Upper lobe of left lung (tissue), 6 donors: ENCODE measurements around the gene NFU1. TPM values are rescaled to one million over a fixed set of nuclear protein-coding genes. Genes with fewer than 3 reads are reported as not detected.
"Not testable (repeated sequence)": the region's sequence is repeated elsewhere in the genome, so short reads cannot be mapped to it uniquely, and the experiment has no call there.

Experiments used
- ATAC-seq, 2 donors: fragments of 200-7000 bp; cut with Tn5 transposase; one replicate each; pipeline ENCODE4 v1.9.1; 2022; ENCODE audit warnings: mild to moderate bottlenecking in 2 of 2, moderate library complexity in 2 of 2; ENCODE audit not compliant: low FRiP score in 2 of 2
- DNase-seq, 2 donors: peaks; one replicate each; pipeline ENCODE4 v3.0.0-alpha.2; 2019 to 2020
- H3K27ac ChIP-seq, 4 donors: fragments of 200-600 bp; sonication (generic); one replicate each; pipeline ENCODE4 v1.5.1; 2016 to 2019
- H3K27me3 ChIP-seq, 4 donors: fragments of 200-600 bp; sonication (generic); one replicate each; pipeline ENCODE4 v1.5.1; 2017 to 2019
- H3K36me3 ChIP-seq, 4 donors: fragments of 200-600 bp; sonication (generic); one replicate each; pipeline ENCODE4 v1.5.1; 2016 to 2019
- H3K4me1 ChIP-seq, 4 donors: fragments of 200-600 bp; sonication (generic); one replicate each; pipeline ENCODE4 v1.5.1; 2018 to 2019
- H3K4me3 ChIP-seq, 4 donors: fragments of 200-600 bp; sonication (generic); one replicate each; pipeline ENCODE4 v1.5.1; 2017 to 2019; ENCODE audit warnings: mild to moderate bottlenecking in 2 of 4, moderate library complexity in 1 of 4
- H3K9me3 ChIP-seq, 4 donors: fragments of 200-600 bp; sonication (generic); one replicate each; pipeline ENCODE4 v1.5.1; 2018 to 2019
- CTCF ChIP-seq, 6 experiments: fragments of 450-650 bp in 4 of 6; fragments of 200-600 bp in 2 of 6; sonication (generic) in 2 of 6; IDR thresholded peaks; one replicate each; pipeline ENCODE4 v1.5.1; 2016 to 2019; ENCODE audit warnings: antibody characterized with exemption in 6 of 6
- EP300 ChIP-seq, 4 donors: sonication (generic); formaldehyde crosslinking; IDR thresholded peaks; one replicate each; pipeline ENCODE4 v1.5.1; 2017; ENCODE audit warnings: antibody characterized with exemption in 4 of 4, control low read depth in 2 of 4
- POLR2A ChIP-seq, 4 donors: fragments of 450-650 bp; IDR thresholded peaks; one replicate each; pipeline ENCODE4 v1.5.1; 2016 to 2017; ENCODE audit warnings: antibody characterized with exemption in 4 of 4, mild to moderate bottlenecking in 2 of 4
- POLR2AphosphoS5 ChIP-seq, 2 donors: sonication (generic); formaldehyde crosslinking; IDR thresholded peaks; one replicate each; pipeline ENCODE4 v1.5.1; 2017; ENCODE audit warnings: antibody characterized with exemption in 2 of 2
- WGBS, 2 donors: methylation state at CpG; one replicate each; pipeline ENCODE4 v1.1.5; 2017 to 2018; 5-methylcytosine and 5-hydroxymethylcytosine counted together
- total RNA-seq, 6 donors: library from RNA; depleted of rRNA in 4 of 6; stranded (reverse); fragments of >200 nt in 4 of 6; gene quantifications; one replicate each; pipeline versions ENCODE4 v1.1.0 to v1.2.1, GENCODE V29; 2016 to 2021
- donor health status: DM: no; HTN: no; CAD: no; lungs with moderate emphysema.
- donor health status: DM: no; HTN: yes; CAD: no; lungs with severe emphysema.

Gene NFU1
- total RNA-seq, 6 donors from 2014 or later = 23.0 to 49.8 (median 38.6) TPM

- Histone ChIP-seq H3K27ac (no peak overlapping the region), H3K27me3 (no peaks in the 10 kb centered on the region), H3K4me3 (no peak overlapping the region), H3K9me3 (no peaks in the 10 kb centered on the region), H3K36me3 (peaks cover under 1 to 20% (median 11%) of the 10 kb centered on the region in 4 donors), H3K4me1 (peaks cover 11 to 24% (median 20%) of the 10 kb centered on the region in 4 donors)
- no peak for DNase-seq
- WGBS, 2 donors = 82% methylated on average over 5 of the region's 5 CpGs
- ATAC-seq = no peak
- TF ChIP-seq EP300 (IDR thresholded peaks at IDR 0.05) = no peak
- TF ChIP-seq CTCF (IDR thresholded peaks at IDR 0.05) = no peak
- no peak for TF ChIP-seq POLR2A (IDR thresholded peaks at IDR 0.05)
- TF ChIP-seq POLR2AphosphoS5 (IDR thresholded peaks at IDR 0.05) = no peak
Measured at GRCh38 chr2:69434753-69435152, 2.5 kb downstream of the NFU1 start.

DNA sequence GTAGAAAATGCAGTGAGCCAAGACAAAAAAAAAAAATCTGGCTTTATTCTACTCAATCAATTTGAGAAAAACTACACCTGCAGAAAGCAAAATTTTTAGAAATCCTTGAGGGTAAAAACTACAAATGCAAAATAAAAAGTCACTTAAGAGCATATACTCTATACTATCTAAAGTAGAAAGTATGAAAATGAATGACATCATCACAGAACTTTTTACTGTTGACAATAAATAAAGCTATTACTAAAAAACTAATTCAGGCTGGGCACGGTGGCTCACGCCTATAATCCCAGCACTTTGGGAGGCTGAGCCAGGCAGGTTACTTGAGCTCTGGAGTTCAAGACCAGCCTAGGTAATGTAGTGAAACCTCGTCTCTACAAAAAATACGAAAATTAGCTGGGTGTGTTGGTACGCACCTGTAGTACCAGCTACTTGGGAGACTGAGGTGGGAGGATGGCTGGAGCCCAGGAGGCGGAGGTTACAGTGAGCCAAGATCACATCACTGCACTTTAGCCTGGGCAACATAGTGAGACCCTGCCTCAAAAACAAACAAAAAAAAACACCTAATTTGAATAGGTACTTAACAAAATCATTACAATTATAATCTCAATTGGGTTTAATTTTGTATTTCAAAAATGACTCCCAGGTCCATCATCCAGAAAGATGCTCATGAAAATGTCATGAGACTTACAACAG lies 7.6 kb downstream of the NFU1 start:
- WGBS, 2 donors = 92 to 96% methylated on average over 6 of the region's 6 CpGs
- DNase-seq = no peak
- TF ChIP-seq EP300 (IDR thresholded peaks at IDR 0.05) (no peak), CTCF (IDR thresholded peaks at IDR 0.05) (no peak), POLR2AphosphoS5 (IDR thresholded peaks at IDR 0.05) (no peak), POLR2A (IDR thresholded peaks at IDR 0.05) (no peak)
- Histone ChIP-seq H3K36me3 (peaks cover 2 to 61% (median 40%) of the 10 kb centered on the region in 4 donors), H3K4me1 (no peaks in the 10 kb centered on the region), H3K27me3 (no peaks in the 10 kb centered on the region), H3K27ac (no peak overlapping the region), H3K9me3 (no peaks in the 10 kb centered on the region), H3K4me3 (no peak overlapping the region)
- ATAC-seq = no peak

DNA sequence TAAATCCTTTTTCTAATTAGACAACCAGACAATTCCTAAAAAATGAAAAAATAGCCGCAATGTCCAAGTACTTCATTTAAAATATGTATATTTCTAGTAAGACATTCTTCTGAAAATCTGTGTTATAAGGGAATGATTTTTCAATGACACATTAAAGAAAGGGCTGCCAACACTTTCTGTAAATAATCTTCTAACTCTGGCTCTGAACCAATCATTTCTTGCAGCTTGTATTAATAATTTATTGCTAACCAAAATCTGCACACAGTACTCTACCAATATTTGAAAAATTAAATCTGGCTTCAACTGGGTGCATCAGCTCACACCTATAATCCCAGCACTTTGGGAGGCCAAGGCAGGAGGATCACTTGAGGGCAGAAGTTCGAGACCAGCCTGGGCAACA lies 8.3 kb downstream of the NFU1 start:
- no peaks in the 10 kb centered on the region for H3K27me3 ChIP-seq
- no peak overlapping the region for H3K4me3 ChIP-seq
- peaks cover 2 to 61% (median 40%) of the 10 kb centered on the region in 4 donors for H3K36me3 ChIP-seq
- H3K4me1 ChIP-seq = no peaks in the 10 kb centered on the region
- TF ChIP-seq EP300 (IDR thresholded peaks at IDR 0.05) (no peak), POLR2AphosphoS5 (IDR thresholded peaks at IDR 0.05) (no peak), POLR2A (IDR thresholded peaks at IDR 0.05) (no peak)
- WGBS, 2 donors = 79 to 92% methylated on average over 2 of the region's 2 CpGs
- H3K9me3 ChIP-seq = no peaks in the 10 kb centered on the region
- ATAC-seq = no peak
- H3K27ac ChIP-seq = no peak overlapping the region
- DNase-seq = no peak

DNA sequence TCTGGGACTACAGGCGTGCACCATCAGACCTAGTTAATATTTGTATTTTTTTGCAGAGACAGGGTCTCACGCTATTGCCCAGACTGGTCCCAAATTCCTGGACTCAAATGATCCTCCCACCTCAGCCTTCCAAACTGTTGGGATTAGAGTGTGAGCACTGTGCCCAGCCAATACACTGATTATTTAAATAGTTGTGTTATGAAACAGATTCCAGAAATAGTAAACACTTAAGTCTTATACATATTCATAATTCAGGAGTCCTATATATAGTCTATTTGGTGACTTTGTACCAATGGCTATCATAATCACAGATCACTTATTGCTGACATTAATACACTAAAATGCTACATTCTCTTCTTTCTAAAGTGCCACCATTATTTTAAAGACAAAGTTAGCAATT lies 12.8 kb downstream of the NFU1 start:
- TF ChIP-seq EP300 (IDR thresholded peaks at IDR 0.05) (no peak), POLR2A (IDR thresholded peaks at IDR 0.05) (no peak), POLR2AphosphoS5 (IDR thresholded peaks at IDR 0.05) (no peak), CTCF (IDR thresholded peaks at IDR 0.05) (no peak)
- no peak for ATAC-seq
- H3K27ac ChIP-seq = no peak overlapping the region
- no peak for DNase-seq
- H3K36me3 ChIP-seq = peaks cover 0 to 65% (median 32%) of the 10 kb centered on the region in 4 donors
- peaks cover 0 to 2% (median 0%) of the 10 kb centered on the region in 4 donors for H3K4me1 ChIP-seq
- no peak overlapping the region for H3K4me3 ChIP-seq
- 95 to 100% methylated on average over 2 of the region's 2 CpGs for WGBS, 2 donors
- no peaks in the 10 kb centered on the region for H3K9me3 ChIP-seq
- H3K27me3 ChIP-seq = no peaks in the 10 kb centered on the region

DNA sequence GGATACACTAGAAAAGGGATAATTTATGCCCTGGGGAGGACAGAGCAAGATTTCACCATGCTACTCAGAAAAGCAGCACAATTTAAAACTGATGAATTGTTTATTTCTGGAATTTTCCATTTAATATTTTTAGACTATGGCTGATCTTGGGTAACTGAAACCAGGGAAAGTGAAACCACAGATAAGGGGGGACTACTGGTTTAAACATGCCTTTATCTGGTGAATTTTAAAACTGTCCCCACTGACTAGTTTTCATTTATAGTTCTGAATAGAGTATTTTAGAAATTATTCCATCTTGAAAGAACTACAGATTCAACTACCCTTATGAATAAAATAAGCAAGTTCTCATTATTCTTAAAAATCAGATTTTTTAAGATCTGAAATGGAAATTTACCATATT lies 15.0 kb downstream of the NFU1 start:
- no peak for ATAC-seq
- Histone ChIP-seq H3K4me3 (no peak overlapping the region), H3K36me3 (peaks cover 10 to 67% (median 39%) of the 10 kb centered on the region in 4 donors), H3K27ac (no peak overlapping the region), H3K9me3 (no peaks in the 10 kb centered on the region), H3K27me3 (no peaks in the 10 kb centered on the region), H3K4me1 (peaks cover 0 to 2% (median 0%) of the 10 kb centered on the region in 4 donors)
- no peak for TF ChIP-seq POLR2A (IDR thresholded peaks at IDR 0.05)
- TF ChIP-seq POLR2AphosphoS5 (IDR thresholded peaks at IDR 0.05) = no peak
- no peak for TF ChIP-seq EP300 (IDR thresholded peaks at IDR 0.05)
- TF ChIP-seq CTCF (IDR thresholded peaks at IDR 0.05) = no peak
- DNase-seq = no peak

- not testable (repeated sequence) for ATAC-seq, H3K9me3 ChIP-seq, H3K4me3 ChIP-seq, H3K4me1 ChIP-seq, H3K27ac ChIP-seq, H3K27me3 ChIP-seq
- DNase-seq = peak in 1 of 2 donors; percentile 46
- peaks cover 22 to 77% (median 37%) of the 10 kb centered on the region in 4 donors for H3K36me3 ChIP-seq
- WGBS, 2 donors = 95 to 98% methylated on average over 7 of the region's 7 CpGs
Measured at GRCh38 chr2:69419111-69419510, 18.1 kb downstream of the NFU1 start.
